Activated gamma-delta T cell treated with Interleukin-2 at 50 U/mL for 16 hours (primary cell): ENCODE measurements around the gene FAM227A.
"Not testable (repeated sequence)": the region's sequence is repeated elsewhere in the genome, so short reads cannot be mapped to it uniquely, and the experiment has no call there.

Experiments
- DNase-seq: peaks from one replicate; pipeline ENCODE4 v3.0.0-alpha.2; 2020

The FAM227A gene

GRCh38 chr22:38657045-38657909, 1.1 kb upstream of the FAM227A start:
- DNase-seq: peak; percentile 13

- no peak for DNase-seq
Measured at GRCh38 chr22:38655519-38656255, 505 bp downstream of the FAM227A start.

- DNase-seq: no peak
Measured at GRCh38 chr22:38653741-38654140, 2.5 kb downstream of the FAM227A start.

- DNase-seq: no peak
Measured at GRCh38 chr22:38652859-38653258, 3.3 kb downstream of the FAM227A start.

GRCh38 chr22:38649841-38650522, 6.2 kb downstream of the FAM227A start:
- no peak for DNase-seq

- no peak for DNase-seq
Measured at GRCh38 chr22:38645430-38645829, 10.8 kb downstream of the FAM227A start.

- DNase-seq: not testable (repeated sequence)
Measured at GRCh38 chr22:38644245-38644644, 11.9 kb downstream of the FAM227A start.

- DNase-seq: no peak
Measured at GRCh38 chr22:38641476-38642040, 14.6 kb downstream of the FAM227A start.

- DNase-seq: no peak
Measured at GRCh38 chr22:38638728-38639127, 17.5 kb downstream of the FAM227A start.

GRCh38 chr22:38638216-38638615, 18.0 kb downstream of the FAM227A start:
- DNase-seq: no peak

- no peak for DNase-seq
Measured at GRCh38 chr22:38632528-38632927, 23.7 kb downstream of the FAM227A start.

- DNase-seq: no peak
Measured at GRCh38 chr22:38631724-38632123, 24.5 kb downstream of the FAM227A start.

- no peak for DNase-seq
Measured at GRCh38 chr22:38629108-38629507, 27.1 kb downstream of the FAM227A start.

- DNase-seq: no peak
Measured at GRCh38 chr22:38628444-38628843, 27.7 kb downstream of the FAM227A start.

GRCh38 chr22:38623351-38623750, 32.8 kb downstream of the FAM227A start:
- DNase-seq: no peak

- DNase-seq: no peak
Measured at GRCh38 chr22:38618682-38619081, 37.5 kb downstream of the FAM227A start.

GRCh38 chr22:38618258-38618657, 37.9 kb downstream of the FAM227A start:
- DNase-seq: no peak

GRCh38 chr22:38615064-38615405, 41.2 kb downstream of the FAM227A start:
- DNase-seq: not testable (repeated sequence)

- DNase-seq: no peak
Measured at GRCh38 chr22:38614332-38615063, 41.7 kb downstream of the FAM227A start.

GRCh38 chr22:38613588-38613987, 42.6 kb downstream of the FAM227A start:
- DNase-seq: no peak

GRCh38 chr22:38612217-38613006, 43.8 kb downstream of the FAM227A start:
- no peak for DNase-seq

- no peak for DNase-seq
Measured at GRCh38 chr22:38611559-38611958, 44.6 kb downstream of the FAM227A start.
